Keratinocyte (primary cell): ENCODE data around the gene PARP1. TPM values are rescaled to one million over a fixed set of nuclear protein-coding genes. Genes with fewer than 3 reads are reported as not detected.

ENCODE experiments used
- DNase-seq: peaks from one replicate; pipeline ENCODE4 v3.0.0-alpha.2; 2011; ENCODE audit warnings: low read depth, missing footprints, low spot score
- FAIRE-seq: peaks from 2 replicates; lab custom pipeline; 2011; peaks lifted over from hg19 to GRCh38; lab: Jason Lieb, UNC
- H2AFZ ChIP-seq: 2 replicates; pipeline ENCODE4 v1.6.0; 2012; ENCODE audit warnings: low read length, control low read depth, inconsistent platforms; ENCODE audit not compliant: control insufficient read depth
- H3K27ac ChIP-seq: 2 replicates; pipeline ENCODE4 v1.5.1; 2011; ENCODE audit warnings: low read length; ENCODE audit not compliant: control insufficient read depth, insufficient read depth
- H3K27me3 ChIP-seq: 3 replicates; pipeline ENCODE4 v1.6.0; 2011; ENCODE audit warnings: low read length; ENCODE audit not compliant: control insufficient read depth, insufficient read depth; ENCODE audit errors: extremely low read depth
- H3K36me3 ChIP-seq, 2 experiments: 2 replicates in 1 of 2; 3 replicates in 1 of 2; pipeline ENCODE4 v1.5.1; 2011; ENCODE audit warnings: low read length in 2 of 2, mild to moderate bottlenecking in 1 of 2; ENCODE audit not compliant: control insufficient read depth in 2 of 2, insufficient read depth in 2 of 2; ENCODE audit errors: extremely low read depth in 1 of 2
- H3K4me1 ChIP-seq: 3 replicates; pipeline ENCODE4 v1.5.1; 2011; ENCODE audit warnings: low read length; ENCODE audit not compliant: control insufficient read depth, insufficient read depth; ENCODE audit errors: extremely low read depth
- H3K4me2 ChIP-seq: 3 replicates; pipeline ENCODE4 v1.6.0; 2011; ENCODE audit warnings: low read depth, low read length; ENCODE audit not compliant: control insufficient read depth, insufficient read depth; ENCODE audit errors: extremely low read depth
- H3K4me3 ChIP-seq, 3 experiments: fragments of 200-600 bp in 1 of 3; sonication (generic) in 1 of 3; 2 replicates in 2 of 3; 3 replicates in 1 of 3; pipeline ENCODE4 v1.5.1; 2011 to 2016; ENCODE audit warnings: low read length in 3 of 3, mild to moderate bottlenecking in 3 of 3, control low read depth in 2 of 3, inconsistent platforms in 1 of 3, low read depth in 1 of 3, mixed read lengths in 1 of 3, mixed run types in 1 of 3, moderate library complexity in 1 of 3; ENCODE audit not compliant: control insufficient read depth in 2 of 3, insufficient read depth in 2 of 3; ENCODE audit errors: extremely low read depth in 1 of 3
- H3K79me2 ChIP-seq: 2 replicates; pipeline ENCODE4 v1.6.0; 2012; ENCODE audit warnings: low read length; ENCODE audit not compliant: control insufficient read depth, insufficient read depth
- H3K9ac ChIP-seq: 3 replicates; pipeline ENCODE4 v1.6.0; 2011; ENCODE audit warnings: low read length; ENCODE audit not compliant: control insufficient read depth, insufficient read depth; ENCODE audit errors: extremely low read depth
- H3K9me1 ChIP-seq: 3 replicates; pipeline ENCODE4 v1.6.0; 2011; ENCODE audit warnings: low read length; ENCODE audit not compliant: control insufficient read depth, insufficient read depth; ENCODE audit errors: extremely low read depth
- H3K9me3 ChIP-seq: 2 replicates; pipeline ENCODE4 v1.5.1; 2012; ENCODE audit warnings: low read depth, low read length; ENCODE audit not compliant: control insufficient read depth
- H4K20me1 ChIP-seq: 3 replicates; pipeline ENCODE4 v1.6.0; 2011; ENCODE audit warnings: low read length; ENCODE audit not compliant: control insufficient read depth, insufficient read depth; ENCODE audit errors: extremely low read depth
- EZH2 ChIP-seq: IDR thresholded peaks from one replicate; pipeline ENCODE4 v1.6.1; 2012; ENCODE audit warnings: inconsistent platforms, mild to moderate bottlenecking, low read length, moderate library complexity
- dilution Hi-C: fragments of 300-500 bp; cut with MboI; formaldehyde crosslinking; loops from one replicate; pipeline ENCODE4 v1.7.0; 2020; ENCODE audit warnings: low sequenced_read_pairs; ENCODE audit not compliant: extremely low pct_ligation_motif_present
- polyA plus RNA-seq, 5 experiments: library from polyadenylated mRNA; depleted of rRNA in 3 of 5; stranded (reverse) in 3 of 5; stranded (forward) in 1 of 5; unstranded in 1 of 5; fragments of >200 nt; gene quantifications; 1 replicate in 1 of 5; 2 replicates in 3 of 5; 3 replicates in 1 of 5; pipeline versions ENCODE4 v1.2.1 to v1.2.3, GENCODE V29; 2011 to 2012; ENCODE audit warnings: missing spikeins in 2 of 5, low read depth in 1 of 5, low replicate concordance in 1 of 5
- TF ChIP-seq, protein P1 (sequence below), 3 experiments: IDR thresholded peaks in 1 of 3; conservative IDR thresholded peaks in 1 of 3; optimal IDR thresholded peaks in 1 of 3; 2 replicates in 2 of 3; 3 replicates in 1 of 3; pipeline versions ENCODE3 to v1.5.1; 2011; ENCODE audit warnings: low read length in 3 of 3, mild to moderate bottlenecking in 3 of 3, moderate library complexity in 2 of 3, control low read depth in 1 of 3, inconsistent platforms in 1 of 3; ENCODE audit not compliant: insufficient read depth in 2 of 3; ENCODE audit errors: extremely low read depth in 1 of 3

Gene PARP1
- polyA plus RNA-seq, 1 donor (not counting 4 experiments of a cell fraction or from before 2014, with no cell fraction given), result 62.9 TPM

DNA sequence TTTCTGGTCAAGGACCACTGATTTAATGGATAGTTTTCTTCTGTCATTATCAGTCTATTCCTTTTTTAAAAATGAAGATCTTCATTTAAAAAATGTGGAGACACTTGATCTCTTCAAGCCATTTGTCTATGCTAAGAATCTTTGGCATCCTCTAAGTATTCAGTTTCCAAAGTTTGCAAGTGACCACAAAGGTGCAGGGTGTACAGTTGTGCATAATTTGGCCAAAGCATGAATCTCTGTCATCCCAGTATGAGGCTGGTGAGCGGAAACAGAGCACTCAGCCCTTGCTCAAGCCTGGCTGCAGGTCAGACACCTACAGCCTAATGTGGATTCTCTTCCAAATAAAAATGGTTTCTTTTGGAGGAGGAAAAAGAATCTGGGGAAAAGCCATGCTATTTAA is 19.8 kb downstream of the PARP1 start:
- Histone ChIP-seq H3K27me3 (no peaks in the 10 kb centered on the region), H4K20me1 (no peaks in the 10 kb centered on the region), H3K9ac (no peak overlapping the region), H3K4me1 (no peaks in the 10 kb centered on the region), H2AFZ (no peak overlapping the region), H3K9me3 (no peaks in the 10 kb centered on the region), H3K9me1 (no peaks in the 10 kb centered on the region), H3K36me3 (peaks cover 9 to 29% of the 10 kb centered on the region in 2 experiments), H3K79me2 (no peaks in the 10 kb centered on the region), H3K27ac (no peak overlapping the region), H3K4me2 (no peak overlapping the region), H3K4me3 (no peak overlapping the region)
- no peak for DNase-seq
- no peak for FAIRE-seq
- TF ChIP-seq, protein P1, sequence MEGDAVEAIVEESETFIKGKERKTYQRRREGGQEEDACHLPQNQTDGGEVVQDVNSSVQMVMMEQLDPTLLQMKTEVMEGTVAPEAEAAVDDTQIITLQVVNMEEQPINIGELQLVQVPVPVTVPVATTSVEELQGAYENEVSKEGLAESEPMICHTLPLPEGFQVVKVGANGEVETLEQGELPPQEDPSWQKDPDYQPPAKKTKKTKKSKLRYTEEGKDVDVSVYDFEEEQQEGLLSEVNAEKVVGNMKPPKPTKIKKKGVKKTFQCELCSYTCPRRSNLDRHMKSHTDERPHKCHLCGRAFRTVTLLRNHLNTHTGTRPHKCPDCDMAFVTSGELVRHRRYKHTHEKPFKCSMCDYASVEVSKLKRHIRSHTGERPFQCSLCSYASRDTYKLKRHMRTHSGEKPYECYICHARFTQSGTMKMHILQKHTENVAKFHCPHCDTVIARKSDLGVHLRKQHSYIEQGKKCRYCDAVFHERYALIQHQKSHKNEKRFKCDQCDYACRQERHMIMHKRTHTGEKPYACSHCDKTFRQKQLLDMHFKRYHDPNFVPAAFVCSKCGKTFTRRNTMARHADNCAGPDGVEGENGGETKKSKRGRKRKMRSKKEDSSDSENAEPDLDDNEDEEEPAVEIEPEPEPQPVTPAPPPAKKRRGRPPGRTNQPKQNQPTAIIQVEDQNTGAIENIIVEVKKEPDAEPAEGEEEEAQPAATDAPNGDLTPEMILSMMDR (optimal IDR thresholded peaks at IDR 0.05 in 1 of 3, IDR thresholded peaks at IDR 0.05 in 1 of 3, conservative IDR thresholded peaks at IDR 0.05 in 1 of 3; ENCODE audit: extremely low read depth in 1 of 3, insufficient read depth in 2 of 3, low read length in 3 of 3), result no peak
- no peak for TF ChIP-seq EZH2
- dilution Hi-C loops, result no loop called here

DNA sequence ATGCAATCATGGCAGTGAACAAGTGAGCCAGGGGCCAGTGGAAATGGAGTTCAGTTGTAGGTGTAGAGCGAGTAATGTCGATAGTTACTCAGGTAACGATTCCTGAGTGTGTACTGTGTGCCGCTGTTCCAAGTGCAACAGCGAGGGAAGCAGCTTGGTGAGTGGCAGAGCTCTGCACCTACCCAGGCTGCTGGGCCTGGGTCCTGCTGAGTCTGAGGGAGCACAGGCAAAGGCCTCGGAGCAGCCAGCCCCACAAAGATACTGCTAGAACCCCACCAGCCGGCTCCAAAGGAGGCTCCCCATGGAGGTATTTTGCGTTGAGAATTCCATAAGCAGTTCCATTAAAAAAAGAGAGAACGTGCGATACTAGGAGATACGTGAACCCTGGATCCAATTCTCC is 23.2 kb downstream of the PARP1 start:
- FAIRE-seq, result no peak
- peaks cover 13 to 37% of the 10 kb centered on the region in 2 experiments for H3K36me3 ChIP-seq
- no peak for TF ChIP-seq EZH2
- TF ChIP-seq, protein P1 (optimal IDR thresholded peaks at IDR 0.05 in 1 of 3, IDR thresholded peaks at IDR 0.05 in 1 of 3, conservative IDR thresholded peaks at IDR 0.05 in 1 of 3; ENCODE audit: extremely low read depth in 1 of 3, insufficient read depth in 2 of 3, low read length in 3 of 3), result no peak

More for the DNA sequence above, 23.2 kb downstream of the PARP1 start:
- Histone ChIP-seq H3K4me2 (no peak overlapping the region), H3K9me1 (no peaks in the 10 kb centered on the region), H3K27ac (no peak overlapping the region), H3K4me3 (no peak overlapping the region), H3K4me1 (no peaks in the 10 kb centered on the region), H4K20me1 (no peaks in the 10 kb centered on the region), H3K79me2 (no peaks in the 10 kb centered on the region), H3K27me3 (no peaks in the 10 kb centered on the region), H3K9me3 (no peaks in the 10 kb centered on the region), H2AFZ (no peak overlapping the region), H3K9ac (no peak overlapping the region)
- dilution Hi-C loops, result no loop called here
- no peak for DNase-seq
